B cell (primary cell): ENCODE measurements around the gene FBXL16. TPM values are rescaled to one million over a fixed set of nuclear protein-coding genes. Genes with fewer than 3 reads are reported as not detected.

ENCODE experiments used
- ATAC-seq: fragments of 200-7000 bp; cut with Tn5 transposase; one replicate; pipeline ENCODE4 v1.10.0; 2021; ENCODE audit warnings: low read depth, mild to moderate bottlenecking, moderate number of reproducible peaks, moderate library complexity
- CTCF ChIA-PET: fragments of 350-600 bp; sonication (Branson Sonifier 250); formaldehyde crosslinking; loops from one replicate; lab custom pipeline; 2021; ENCODE audit warnings: antibody characterized with exemption, inconsistent platforms; lab: Charles Lee
- POLR2A ChIA-PET: fragments of 350-600 bp; sonication (Branson Sonifier 250); formaldehyde crosslinking; loops from one replicate; lab custom pipeline; 2021; ENCODE audit warnings: antibody characterized with exemption; lab: Charles Lee
- DNase-seq: peaks from one replicate; pipeline ENCODE4 v3.0.0; 2013
- H2AFZ ChIP-seq: 2 replicates; pipeline ENCODE4 v1.6.1; 2012; ENCODE audit warnings: mild to moderate bottlenecking, low read depth, low read length; ENCODE audit not compliant: insufficient read depth, poor library complexity, severe bottlenecking
- H3K27ac ChIP-seq, 2 donors: 1 replicate in 1 of 2; 2 replicates in 1 of 2; pipeline ENCODE4 v1.5.1; 2012 to 2013; ENCODE audit warnings: low read length in 2 of 2, mild to moderate bottlenecking in 2 of 2, moderate library complexity in 1 of 2
- H3K27me3 ChIP-seq, 4 experiments: fragments of 200-600 bp in 1 of 4; sonication (generic) in 1 of 4; replicated peaks in 1 of 4; 1 replicate in 2 of 4; 2 replicates in 2 of 4; pipeline versions ENCODE4 v1.6.1 to v1.7.0; 2013 to 2016; ENCODE audit warnings: low read length in 3 of 4, mild to moderate bottlenecking in 2 of 4, mixed read lengths in 1 of 4, moderate library complexity in 1 of 4; ENCODE audit not compliant: insufficient read depth in 4 of 4, control insufficient read depth in 3 of 4; ENCODE audit errors: control extremely low read depth in 1 of 4
- H3K36me3 ChIP-seq, 2 experiments: replicated peaks in 1 of 2; 1 replicate in 1 of 2; 2 replicates in 1 of 2; pipeline versions ENCODE4 v1.6.1 to v1.7.1; 2013; ENCODE audit warnings: low read length in 1 of 2; ENCODE audit not compliant: insufficient read depth in 2 of 2, control insufficient read depth in 1 of 2; ENCODE audit errors: control extremely low read depth in 1 of 2, extremely low read depth in 1 of 2
- H3K4me1 ChIP-seq, 2 donors: fragments of 200-600 bp in 1 of 2; sonication (generic) in 1 of 2; 1 replicate in 1 of 2; 2 replicates in 1 of 2; pipeline versions ENCODE4 v1.5.1 to v1.6.1; 2013 to 2017; ENCODE audit warnings: low read length in 2 of 2; ENCODE audit not compliant: control insufficient read depth in 2 of 2, insufficient read depth in 2 of 2
- H3K4me2 ChIP-seq: replicated peaks from 2 replicates; pipeline ENCODE3; 2012; ENCODE audit warnings: mild to moderate bottlenecking, low read depth, low read length; ENCODE audit not compliant: poor library complexity, severe bottlenecking
- H3K4me3 ChIP-seq, 5 experiments: fragments of 200-600 bp in 1 of 5; sonication (generic) in 1 of 5; 1 replicate in 3 of 5; 2 replicates in 2 of 5; pipeline versions ENCODE4 v1.5.1 to v1.7.0; 2011 to 2016; ENCODE audit warnings: low read length in 4 of 5, mild to moderate bottlenecking in 4 of 5, low read depth in 2 of 5, control low read depth in 1 of 5, moderate library complexity in 1 of 5; ENCODE audit not compliant: insufficient read depth in 1 of 5; ENCODE audit errors: control extremely low read depth in 1 of 5, extremely low read depth in 1 of 5
- H3K79me2 ChIP-seq: fragments of 200-600 bp; sonication (generic); one replicate; pipeline ENCODE4 v1.6.0; 2016; ENCODE audit warnings: low read length; ENCODE audit not compliant: control insufficient read depth, insufficient read depth
- H3K9ac ChIP-seq: fragments of 200-600 bp; sonication (generic); 2 replicates; pipeline ENCODE4 v1.6.1; 2017; ENCODE audit warnings: mild to moderate bottlenecking, low read length, moderate library complexity
- H3K9me3 ChIP-seq, 3 donors: one replicate each; pipeline versions ENCODE4 v1.6.1 to v1.7.1; 2013; ENCODE audit warnings: low read length in 2 of 3; ENCODE audit not compliant: control insufficient read depth in 2 of 3, insufficient read depth in 1 of 3; ENCODE audit errors: control extremely low read depth in 1 of 3
- H4K20me1 ChIP-seq: 2 replicates; pipeline ENCODE4 v1.6.0; 2012; ENCODE audit warnings: mild to moderate bottlenecking, low read length; ENCODE audit not compliant: insufficient read depth, control insufficient read depth, poor library complexity, severe bottlenecking
- H3K27ac Mint-ChIP-seq: one replicate; pipeline ENCODE4 v1.8.0; 2021; ENCODE audit warnings: mixed read lengths
- H3K27me3 Mint-ChIP-seq: one replicate; pipeline ENCODE4 v1.8.0; 2021; ENCODE audit warnings: mixed read lengths
- H3K4me1 Mint-ChIP-seq: one replicate; pipeline ENCODE4 v1.8.0; 2021; ENCODE audit warnings: mixed read lengths
- H3K4me3 Mint-ChIP-seq: one replicate; pipeline ENCODE4 v1.8.0; 2021; ENCODE audit warnings: mixed read lengths
- H3K9me3 Mint-ChIP-seq: one replicate; pipeline ENCODE4 v1.8.0; 2022; ENCODE audit warnings: mixed read lengths; ENCODE audit not compliant: insufficient read depth
- CTCF ChIP-seq: fragments of 200-600 bp; IDR thresholded peaks from one replicate; pipeline ENCODE4 v1.8.0; 2022; ENCODE audit warnings: antibody characterized with exemption, mild to moderate bottlenecking
- EZH2 ChIP-seq: IDR thresholded peaks from 2 replicates; pipeline ENCODE4 v1.6.1; 2012; ENCODE audit warnings: borderline replicate concordance, low read depth, mild to moderate bottlenecking, moderate library complexity, low read length; ENCODE audit not compliant: insufficient read depth, poor library complexity, severe bottlenecking
- WGBS: methylation state at CpG from one replicate; pipeline ENCODE4 v1.1.5; 2013; ENCODE audit warnings: missing lambda C conversion rate; ENCODE audit not compliant: insufficient coverage; 5-methylcytosine and 5-hydroxymethylcytosine counted together
- intact Hi-C: fragments of 100-400 bp; cut with micrococcal nuclease; formaldehyde crosslinking; loops from one replicate; pipeline ENCODE4 v1.10.0; 2022
- polyA plus RNA-seq: library from polyadenylated mRNA; depleted of rRNA; stranded (reverse); fragments of >200 nt; gene quantifications from 2 replicates; pipeline ENCODE4 v1.2.3, GENCODE V29; 2012
- total RNA-seq, 2 donors: library from RNA; stranded (reverse); fragments of 120-200 nt in 1 of 2; gene quantifications; 1 replicate in 1 of 2; 2 replicates in 1 of 2; pipeline versions ENCODE4 v1.2.3 to v1.2.4, GENCODE V29; 2013 to 2022

Gene FBXL16
- total and polyA plus RNA-seq, 2 donors (not counting 1 experiment from before 2014, with no cell fraction given): 2.2 to 5.8 TPM

GRCh38 chr16:715477-716199, 10.0 kb upstream of the FBXL16 start:
- no peaks in the 10 kb centered on the region for H3K9me3 Mint-ChIP-seq
- Histone ChIP-seq H3K27ac (no peak overlapping the region), H3K4me3 (peak overlapping the region in 4 of 5 experiments; percentile 8 to 61 (median 54)), H3K27me3 (peaks cover 0 to 36% (median 14%) of the 10 kb centered on the region in 4 experiments), H3K9ac (peak overlapping the region; percentile 61), H3K4me1 (peaks cover 21 to 34% of the 10 kb centered on the region in 2 donors), H3K36me3 (no peaks in the 10 kb centered on the region), H3K79me2 (no peaks in the 10 kb centered on the region), H2AFZ (peak overlapping the region; percentile 77), H4K20me1 (peaks cover 11% of the 10 kb centered on the region), H3K4me2 (peak overlapping the region; percentile 95), H3K9me3 (peaks cover 0 to 12% (median 0%) of the 10 kb centered on the region in 3 donors)
- CTCF ChIA-PET: interaction anchor here (0.9 to 7.6 kb wide), 7 partner anchors 8 to 70 kb away, joined by 3 to 94 read pairs (median 9); partner anchors contain the start of genes CCDC78, CHTF18, CIAO3 and RPUSD1
- H3K27ac Mint-ChIP-seq: no peak overlapping the region
- peaks cover 13% of the 10 kb centered on the region for H3K4me1 Mint-ChIP-seq
- POLR2A ChIA-PET: interaction anchor here (1.4 to 2.1 kb wide), 3 partner anchors 10 to 25 kb away, joined by 4 to 11 read pairs (median 8); partner anchors contain the start of genes CCDC78 and CIAO3
- peak overlapping the region; percentile 72 for H3K4me3 Mint-ChIP-seq
- ATAC-seq: peak; percentile 8
- intact Hi-C loops: loop anchor here (5.0 kb wide), 1 partner anchor 257 kb away; the partner anchor contains the start of gene LMF1
- 2% methylated on average over 74 of the region's 74 CpGs for WGBS
- H3K27me3 Mint-ChIP-seq: peaks cover 10% of the 10 kb centered on the region
- peak; percentile 12 for TF ChIP-seq CTCF
- TF ChIP-seq EZH2: no peak
- peak; percentile 56 for DNase-seq
